Activated T-helper 1 cell treated with anti-CD3 and anti-CD28 coated beads, Interleukin-12 subunit alpha, Interleukin-12 subunit beta, Interleukin-2, Interleukin-4 antibody, amounts not matched to agents 30 ng/mL and 10 ng/mL and 1 ng/mL, durations not matched to agents 14 hours and 24 hours and 36 hours (primary cell): ENCODE data around the gene SLC39A11. TPM values are rescaled to one million over a fixed set of nuclear protein-coding genes. Genes with fewer than 3 reads are reported as not detected.
"Not testable (repeated sequence)": the region's sequence is repeated elsewhere in the genome, so short reads cannot be mapped to it uniquely, and the experiment has no call there.

ENCODE experiments used
- DNase-seq: peaks from one replicate; pipeline ENCODE4 v3.0.0; 2021; ENCODE audit warnings: low spot score
- H3K27ac Mint-ChIP-seq: one replicate; pipeline ENCODE4 v1.8.0; 2021; ENCODE audit warnings: mild to moderate bottlenecking, mixed read lengths
- H3K27me3 Mint-ChIP-seq: one replicate; pipeline ENCODE4 v1.8.0; 2022; ENCODE audit warnings: mild to moderate bottlenecking, moderate library complexity, mixed read lengths; ENCODE audit not compliant: insufficient read depth
- H3K36me3 Mint-ChIP-seq: one replicate; pipeline ENCODE4 v1.8.0; 2021; ENCODE audit warnings: low read depth, mixed read lengths
- H3K4me1 Mint-ChIP-seq: one replicate; pipeline ENCODE4 v1.8.0; 2021; ENCODE audit warnings: low read depth, mixed read lengths
- H3K4me3 Mint-ChIP-seq: one replicate; pipeline ENCODE4 v1.8.0; 2021; ENCODE audit warnings: mild to moderate bottlenecking, moderate library complexity, mixed read lengths
- H3K9me3 Mint-ChIP-seq: one replicate; pipeline ENCODE4 v1.8.0; 2021; ENCODE audit warnings: mixed read lengths
- intact Hi-C: fragments of 100-400 bp; cut with micrococcal nuclease; formaldehyde crosslinking; loops from one replicate; pipeline ENCODE4 v1.15.1; 2024
- total RNA-seq: library from RNA; stranded (reverse); gene quantifications from 2 replicates; pipeline ENCODE4 v1.2.3, GENCODE V29; 2022

The SLC39A11 gene
- total RNA-seq, 1 donor from 2014 or later: 20.9 TPM

DNA sequence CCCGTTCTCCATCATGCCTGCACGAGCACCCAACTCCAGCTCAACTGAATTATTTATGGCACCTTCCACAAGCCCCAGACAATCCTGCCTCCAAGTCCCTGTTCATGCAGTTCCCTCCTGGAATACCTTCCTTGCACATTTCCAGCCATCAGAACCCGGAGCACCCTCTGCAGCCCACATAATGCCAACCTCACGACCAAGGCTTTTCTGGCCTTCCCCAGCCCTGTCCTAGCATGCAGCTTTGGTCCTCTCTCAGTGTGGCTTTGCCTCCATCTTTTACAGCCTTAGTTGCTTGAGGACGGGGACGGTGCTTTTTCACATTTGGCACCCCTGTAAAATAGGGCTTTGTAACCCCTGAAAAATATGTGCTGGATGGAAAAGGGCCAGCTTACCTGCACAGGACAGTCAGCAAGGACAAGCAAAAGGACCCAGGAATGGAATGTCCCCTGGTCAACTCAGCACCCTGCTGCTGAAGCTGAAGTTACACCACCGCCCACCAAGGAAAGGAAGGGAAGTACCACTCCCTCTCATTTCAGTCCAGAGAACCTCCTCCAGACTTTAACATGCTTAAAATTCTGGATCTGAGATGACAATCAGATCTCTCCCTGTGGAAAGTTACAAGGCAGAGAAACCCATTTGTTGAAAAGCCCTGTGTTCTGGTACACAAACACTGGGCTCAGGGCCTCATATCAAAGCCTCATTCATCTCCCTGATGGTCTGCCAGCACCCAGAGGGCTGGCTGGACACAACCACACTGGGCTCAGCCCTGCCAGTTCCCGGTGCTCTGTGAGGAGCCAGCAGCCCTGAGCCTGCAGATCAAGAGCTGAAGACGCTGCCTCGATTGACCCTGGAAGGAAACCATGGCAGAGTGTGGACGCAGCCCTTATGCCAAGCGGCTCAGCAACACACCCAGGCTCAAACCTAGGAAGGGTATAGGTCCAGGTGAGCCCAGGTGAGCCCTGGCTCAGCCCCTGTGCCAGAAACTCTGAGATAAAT lies 2.9 kb downstream of the SLC39A11 start:
- Mint-ChIP-seq H3K36me3 (peaks cover 31% of the 10 kb centered on the region), H3K27me3 (no peaks in the 10 kb centered on the region), H3K27ac (no peak overlapping the region), H3K9me3 (no peaks in the 10 kb centered on the region), H3K4me1 (peaks cover 22% of the 10 kb centered on the region), H3K4me3 (peak overlapping the region; percentile 23)
- intact Hi-C loops: loop anchor here (5.0 kb wide), 1 partner anchor 497 kb away; no protein-coding TSS in a partner anchor
- DNase-seq: no peak

DNA sequence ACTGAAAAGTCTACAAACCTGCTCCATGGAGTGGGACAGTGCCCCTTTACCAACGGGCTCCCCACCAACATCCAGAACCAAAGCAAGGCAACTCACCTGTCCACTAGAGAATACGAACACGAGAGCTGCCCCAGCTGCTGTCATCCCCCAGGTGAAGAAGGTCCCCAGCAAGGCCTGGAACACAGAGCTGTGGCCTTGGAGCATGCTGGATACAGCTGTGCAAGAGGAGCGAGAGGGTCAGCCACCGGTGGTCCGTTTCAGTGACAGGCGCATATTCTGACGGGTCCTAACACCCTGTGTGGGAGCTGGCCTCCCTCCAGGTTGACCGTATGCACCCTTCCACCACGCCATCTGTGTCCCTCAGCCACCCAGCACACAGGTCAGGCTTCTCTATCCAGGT lies 3.9 kb downstream of the SLC39A11 start:
- H3K9me3 Mint-ChIP-seq: peaks cover 3% of the 10 kb centered on the region
- no peaks in the 10 kb centered on the region for H3K27me3 Mint-ChIP-seq
- peaks cover 22% of the 10 kb centered on the region for H3K4me1 Mint-ChIP-seq
- no peak overlapping the region for H3K4me3 Mint-ChIP-seq
- H3K36me3 Mint-ChIP-seq: peaks cover 36% of the 10 kb centered on the region
- H3K27ac Mint-ChIP-seq: no peak overlapping the region
- intact Hi-C loops: no loop called here
- no peak for DNase-seq

GRCh38 chr17:73083432-73083831 lies 9.1 kb downstream of the SLC39A11 start:
- Mint-ChIP-seq H3K36me3 (peaks cover 54% of the 10 kb centered on the region), H3K9me3 (peaks cover 7% of the 10 kb centered on the region), H3K4me1 (no peaks in the 10 kb centered on the region), H3K4me3 (no peak overlapping the region), H3K27me3 (no peaks in the 10 kb centered on the region), H3K27ac (no peak overlapping the region)
- DNase-seq: no peak
- intact Hi-C loops: no loop called here

DNA sequence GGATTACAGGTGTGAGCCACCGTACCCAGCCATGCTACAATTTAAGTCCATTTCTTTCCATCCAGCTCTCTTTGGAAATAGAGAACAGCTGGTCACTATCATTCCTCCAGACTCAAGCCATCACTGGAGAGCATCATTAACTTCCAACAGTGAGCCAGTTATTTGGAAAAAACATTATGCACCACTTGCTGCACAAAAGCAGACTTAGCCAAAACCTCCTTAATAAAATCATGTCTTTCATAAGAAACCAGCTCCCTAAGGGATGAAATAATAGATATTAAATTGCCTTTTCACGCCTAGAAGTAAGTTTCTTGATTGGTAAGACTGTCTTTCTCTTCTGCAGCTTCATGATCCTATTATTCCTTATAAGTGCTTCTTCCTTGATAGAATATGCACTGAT lies 17.9 kb downstream of the SLC39A11 start:
- Mint-ChIP-seq H3K4me3 (no peak overlapping the region), H3K4me1 (no peaks in the 10 kb centered on the region), H3K9me3 (no peaks in the 10 kb centered on the region), H3K27ac (no peak overlapping the region), H3K27me3 (no peaks in the 10 kb centered on the region), H3K36me3 (peaks cover 15% of the 10 kb centered on the region)
- DNase-seq: no peak
- intact Hi-C loops: no loop called here

DNA sequence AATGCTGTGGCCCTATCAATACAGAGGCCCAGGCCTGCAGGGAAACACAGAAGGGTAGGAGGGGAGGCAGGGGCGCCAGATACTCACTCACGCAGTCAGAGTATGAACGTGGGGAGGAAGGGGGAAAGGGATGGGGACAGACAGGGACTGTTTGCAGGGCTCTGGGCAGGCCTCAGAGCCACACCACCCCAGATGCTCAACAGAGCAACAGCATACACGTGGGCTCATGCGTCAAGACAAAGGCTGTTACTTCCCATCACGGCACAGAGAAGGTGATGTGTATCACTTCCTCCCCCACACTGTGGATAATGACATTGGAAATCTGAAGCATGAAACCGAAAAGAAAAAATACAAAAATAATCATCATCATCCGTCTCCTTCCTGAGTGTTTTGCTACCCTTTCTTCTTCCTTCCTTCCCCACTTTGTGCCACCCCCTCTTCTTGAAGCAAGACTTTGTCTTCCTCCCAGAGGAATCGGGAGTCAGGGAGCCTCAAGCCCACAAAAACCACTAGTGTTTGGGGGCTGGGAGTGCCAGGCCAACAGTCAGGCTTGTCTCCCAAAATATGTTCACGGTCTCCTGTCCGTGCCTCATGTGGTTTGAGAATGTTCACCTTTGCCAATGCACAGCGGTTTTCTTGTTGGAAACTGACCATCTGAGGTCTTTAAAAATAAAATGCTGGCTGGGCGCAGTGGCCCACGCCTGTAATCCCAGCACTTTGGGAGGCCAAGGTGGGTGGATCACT lies 20.1 kb downstream of the SLC39A11 start:
- Mint-ChIP-seq H3K4me1 (no peaks in the 10 kb centered on the region), H3K4me3 (no peak overlapping the region), H3K27me3 (no peaks in the 10 kb centered on the region), H3K27ac (no peak overlapping the region), H3K9me3 (no peaks in the 10 kb centered on the region), H3K36me3 (peaks cover 16% of the 10 kb centered on the region)
- DNase-seq: no peak
- intact Hi-C loops: no loop called here

DNA sequence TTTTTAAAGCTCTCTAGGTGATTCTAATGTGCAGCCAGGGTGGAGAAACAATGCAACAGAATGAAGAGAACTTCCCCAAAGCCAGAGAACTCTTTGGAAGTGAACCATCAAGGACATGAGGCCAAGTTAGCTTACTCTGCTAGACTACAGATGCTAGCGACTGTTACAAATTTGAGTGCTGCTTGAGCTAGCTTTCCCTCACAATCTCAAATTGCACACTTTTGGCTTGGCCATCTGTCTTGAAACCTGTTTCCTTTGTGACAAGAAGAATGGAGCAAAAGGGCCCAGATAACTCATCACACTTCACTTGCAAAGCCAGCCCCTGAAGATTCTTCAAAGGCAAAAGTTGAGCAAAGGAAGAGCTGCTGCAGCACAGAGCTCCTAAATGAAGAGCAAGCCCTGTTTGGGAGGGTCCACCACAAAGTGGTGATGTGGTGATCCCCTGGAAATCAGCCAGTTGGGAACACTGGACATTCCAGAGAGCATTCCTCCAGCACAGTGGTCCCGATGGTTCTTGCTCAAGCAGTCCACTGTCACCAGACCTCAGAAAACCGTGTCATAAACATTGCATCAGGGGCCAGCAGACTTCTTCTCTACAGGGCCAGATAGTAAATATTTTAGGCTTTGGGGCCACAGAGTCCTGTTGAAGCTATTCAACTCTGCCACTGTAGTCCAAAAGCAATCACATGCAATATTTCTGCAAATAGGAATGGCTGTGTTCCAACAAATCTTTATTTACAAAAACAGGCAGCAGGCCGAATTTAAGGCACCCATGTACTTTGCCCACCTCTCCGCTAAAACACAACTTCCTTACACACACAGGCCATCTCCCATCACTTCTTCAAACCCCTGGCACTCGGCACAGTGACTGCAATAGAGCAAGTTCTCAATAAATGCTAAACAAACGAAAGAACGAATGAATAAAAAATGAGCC lies 21.2 kb downstream of the SLC39A11 start:
- H3K4me1 Mint-ChIP-seq: no peaks in the 10 kb centered on the region
- DNase-seq: no peak
- H3K36me3 Mint-ChIP-seq: peaks cover 18% of the 10 kb centered on the region
- H3K27ac Mint-ChIP-seq: no peak overlapping the region
- H3K27me3 Mint-ChIP-seq: no peaks in the 10 kb centered on the region
- intact Hi-C loops: no loop called here
- H3K4me3 Mint-ChIP-seq: no peak overlapping the region
- no peaks in the 10 kb centered on the region for H3K9me3 Mint-ChIP-seq

DNA sequence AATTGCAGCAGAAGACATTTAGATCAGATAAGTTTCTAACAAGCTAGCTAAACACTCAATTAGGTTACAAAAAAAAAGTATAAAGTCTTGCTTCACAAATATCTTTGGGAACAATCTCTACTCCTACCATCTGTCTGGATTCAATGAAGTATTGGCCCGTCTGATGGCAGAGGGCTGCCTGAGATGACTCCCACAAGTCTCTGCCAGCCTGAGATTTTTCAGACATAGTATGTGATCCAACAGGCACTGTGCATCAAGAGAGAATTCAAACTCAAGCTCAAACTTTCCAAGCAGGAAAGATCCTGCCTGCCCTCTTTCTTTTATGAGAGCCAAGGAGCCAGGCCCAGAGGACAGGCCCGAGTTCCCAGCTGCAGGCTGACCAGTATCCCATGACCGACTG lies 22.6 kb downstream of the SLC39A11 start:
- Mint-ChIP-seq H3K4me3 (no peak overlapping the region), H3K4me1 (no peaks in the 10 kb centered on the region), H3K9me3 (no peaks in the 10 kb centered on the region), H3K27ac (no peak overlapping the region), H3K36me3 (peaks cover 13% of the 10 kb centered on the region), H3K27me3 (no peaks in the 10 kb centered on the region)
- intact Hi-C loops: no loop called here
- no peak for DNase-seq

GRCh38 chr17:73069164-73069770 lies 23.2 kb downstream of the SLC39A11 start:
- Mint-ChIP-seq H3K36me3 (peaks cover 13% of the 10 kb centered on the region), H3K4me3 (no peak overlapping the region), H3K27ac (no peak overlapping the region), H3K4me1 (no peaks in the 10 kb centered on the region), H3K27me3 (no peaks in the 10 kb centered on the region), H3K9me3 (no peaks in the 10 kb centered on the region)
- no peak for DNase-seq
- intact Hi-C loops: no loop called here

- H3K4me3 Mint-ChIP-seq: no peak overlapping the region
- H3K9me3 Mint-ChIP-seq: no peaks in the 10 kb centered on the region
- no peak for DNase-seq
- no peak overlapping the region for H3K27ac Mint-ChIP-seq
- no peaks in the 10 kb centered on the region for H3K4me1 Mint-ChIP-seq
- intact Hi-C loops: no loop called here
- peaks cover 13% of the 10 kb centered on the region for H3K36me3 Mint-ChIP-seq
- no peaks in the 10 kb centered on the region for H3K27me3 Mint-ChIP-seq
Observed at GRCh38 chr17:73068322-73069153, 23.9 kb downstream of the SLC39A11 start.

DNA sequence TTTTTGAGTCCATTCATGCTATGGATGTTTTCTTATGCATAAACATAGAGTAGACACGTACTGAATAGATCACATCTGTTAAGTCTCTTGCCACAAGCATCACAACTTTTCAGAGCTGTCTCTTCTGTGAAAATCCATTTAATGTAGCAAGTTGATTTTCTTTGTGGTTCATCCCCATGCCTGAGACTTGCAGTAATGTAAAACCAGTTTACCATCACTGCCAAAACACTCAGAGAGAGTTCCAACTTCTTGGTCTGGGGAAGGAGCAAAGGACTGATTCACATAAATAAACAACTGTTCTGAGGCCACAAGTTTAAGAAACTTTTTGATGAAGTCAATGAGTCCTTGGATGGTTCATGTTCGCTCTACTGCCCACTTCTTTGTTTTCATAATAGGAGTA lies 24.8 kb downstream of the SLC39A11 start:
- H3K4me3 Mint-ChIP-seq, DNase-seq, intact Hi-C loops, H3K4me1 Mint-ChIP-seq, H3K9me3 Mint-ChIP-seq, H3K27me3 Mint-ChIP-seq, H3K27ac Mint-ChIP-seq: not testable (repeated sequence)
- H3K36me3 Mint-ChIP-seq: peaks cover 13% of the 10 kb centered on the region

DNA sequence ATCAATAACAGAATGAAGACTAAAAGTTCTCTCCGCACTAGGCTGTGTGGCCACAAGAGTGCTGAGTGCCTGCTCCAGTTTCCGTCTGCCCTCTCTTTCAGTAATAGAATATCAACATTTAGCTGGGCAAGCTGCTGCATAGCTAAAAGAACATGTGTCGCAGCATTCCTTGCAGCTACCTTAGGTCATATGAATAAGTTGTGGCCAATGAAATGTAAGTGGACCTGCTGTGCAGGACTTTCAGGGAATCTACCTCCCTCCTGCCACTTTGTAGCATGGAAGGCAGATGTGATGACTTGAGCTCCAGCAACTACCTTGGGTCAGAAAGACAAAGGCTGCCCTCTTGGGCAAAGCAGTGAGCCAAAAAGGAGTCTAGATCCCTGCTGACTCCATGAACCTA lies 25.4 kb downstream of the SLC39A11 start:
- H3K27ac Mint-ChIP-seq: no peak overlapping the region
- no peaks in the 10 kb centered on the region for H3K9me3 Mint-ChIP-seq
- H3K4me1 Mint-ChIP-seq: no peaks in the 10 kb centered on the region
- peaks cover 12% of the 10 kb centered on the region for H3K36me3 Mint-ChIP-seq
- H3K27me3 Mint-ChIP-seq: no peaks in the 10 kb centered on the region
- DNase-seq: no peak
- intact Hi-C loops: no loop called here
- no peak overlapping the region for H3K4me3 Mint-ChIP-seq
